Activated CD4-positive, alpha-beta T cell treated with anti-CD3 and anti-CD28 coated beads for 24 hours (primary cell): Measurements from ENCODE around the gene WWTR1.

ENCODE experiments used
- DNase-seq, 2 donors: peaks; one replicate each; pipeline ENCODE4 v3.0.0-alpha.2; 2020; ENCODE audit warnings: low read depth in 2 of 2

The WWTR1 gene

GRCh38 chr3:149625795-149626194 is 32.0 kb downstream of the WWTR1 start:
- DNase-seq, result no peak

GRCh38 chr3:149623824-149624223 is 34.0 kb downstream of the WWTR1 start:
- no peak for DNase-seq

GRCh38 chr3:149621218-149622005 is 36.4 kb downstream of the WWTR1 start:
- DNase-seq, result no peak

- DNase-seq, result no peak
Observed at GRCh38 chr3:149620291-149621020, 37.4 kb downstream of the WWTR1 start.

GRCh38 chr3:149619136-149619535 is 38.7 kb downstream of the WWTR1 start:
- no peak for DNase-seq

GRCh38 chr3:149618151-149619123 is 39.4 kb downstream of the WWTR1 start:
- no peak for DNase-seq

GRCh38 chr3:149615731-149616221 is 42.0 kb downstream of the WWTR1 start:
- DNase-seq, result no peak

- DNase-seq, result no peak
Observed at GRCh38 chr3:149613988-149614387, 43.8 kb downstream of the WWTR1 start.

GRCh38 chr3:149612456-149612855 is 45.4 kb downstream of the WWTR1 start:
- no peak for DNase-seq

- DNase-seq, result no peak
Observed at GRCh38 chr3:149611149-149611548, 46.7 kb downstream of the WWTR1 start.

GRCh38 chr3:149610351-149611105 is 47.3 kb downstream of the WWTR1 start:
- no peak for DNase-seq

- DNase-seq, result no peak
Observed at GRCh38 chr3:149609595-149609994, 48.2 kb downstream of the WWTR1 start.

- no peak for DNase-seq
Observed at GRCh38 chr3:149608987-149609386, 48.8 kb downstream of the WWTR1 start.

- no peak for DNase-seq
Observed at GRCh38 chr3:149605902-149606301, 51.9 kb downstream of the WWTR1 start.

GRCh38 chr3:149604125-149604875 is 53.5 kb downstream of the WWTR1 start:
- DNase-seq, result no peak

- no peak for DNase-seq
Observed at GRCh38 chr3:149603126-149604074, 54.4 kb downstream of the WWTR1 start.

- no peak for DNase-seq
Observed at GRCh38 chr3:149600634-149601033, 57.2 kb downstream of the WWTR1 start.

GRCh38 chr3:149599236-149599635 is 58.6 kb downstream of the WWTR1 start:
- no peak for DNase-seq

GRCh38 chr3:149596134-149596770 is 61.6 kb downstream of the WWTR1 start:
- no peak for DNase-seq
